HepG2 (cell line): Measurements from ENCODE around the gene INTS6L. TPM values are rescaled to one million over a fixed set of nuclear protein-coding genes. Genes with fewer than 3 reads are reported as not detected.

Experiments used
- ATAC-seq: fragments of 200-7000 bp; cut with Tn5 transposase; 3 replicates; pipeline ENCODE4 v1.9.1; 2020; ENCODE audit warnings: mild to moderate bottlenecking, moderate library complexity
- BruUV-seq: library from RNA; stranded (reverse); fragments of 400-500 nt; replicated peaks from 2 replicates; lab custom pipeline; 2021; lab: Mats Ljungman, UMichigan
- CTCF ChIA-PET: fragments of 300-600 bp; formaldehyde crosslinking; extraction: SDS; loops from one replicate; lab custom pipeline; 2021; ENCODE audit warnings: low total read pairs, inconsistent platforms, low intra/inter-chr PET ratio; lab: Yijun Ruan, JAX
- POLR2A ChIA-PET: fragments of 350-600 bp; sonication (Branson Sonifier 250); formaldehyde crosslinking; loops from one replicate; lab custom pipeline; 2020; ENCODE audit warnings: antibody characterized with exemption, inconsistent platforms; lab: Yijun Ruan, JAX
- DNase-seq: peaks from one replicate; pipeline ENCODE4 v3.0.0-alpha.2; 2015; ENCODE audit warnings: low spot score
- FAIRE-seq: peaks from 3 replicates; lab custom pipeline; 2011; peaks lifted over from hg19 to GRCh38; lab: Jason Lieb, UNC
- H2AFZ ChIP-seq: one replicate; pipeline ENCODE4 v1.6.1; 2011; ENCODE audit warnings: low read length, inconsistent platforms
- H3K27ac ChIP-seq: fragments of 300-600 bp; 3 replicates; pipeline ENCODE4 v1.8.0; 2011; ENCODE audit warnings: mixed run types, mild to moderate bottlenecking, mixed read lengths, low read length, inconsistent platforms; ENCODE audit not compliant: insufficient read depth; ENCODE audit errors: extremely low read length
- H3K27me3 ChIP-seq, 2 experiments: fragments of 200-600 bp in 1 of 2; 2 replicates in 1 of 2; 3 replicates in 1 of 2; pipeline versions ENCODE4 v1.6.0 to v1.8.0; 2011; ENCODE audit warnings: low read length in 2 of 2, mild to moderate bottlenecking in 2 of 2, moderate library complexity in 2 of 2, inconsistent platforms in 1 of 2; ENCODE audit not compliant: insufficient read depth in 2 of 2, control insufficient read depth in 1 of 2
- H3K36me3 ChIP-seq, 2 experiments: fragments of 200-600 bp in 1 of 2; replicated peaks in 1 of 2; 2 replicates in 1 of 2; 3 replicates in 1 of 2; pipeline versions ENCODE4 v1.5.1 to v1.8.0; 2011; ENCODE audit warnings: low read length in 2 of 2, inconsistent platforms in 1 of 2; ENCODE audit not compliant: insufficient read depth in 2 of 2, control insufficient read depth in 1 of 2
- H3K4me1 ChIP-seq: 2 replicates; pipeline ENCODE4 v1.5.1; 2012; ENCODE audit warnings: low read length, inconsistent platforms; ENCODE audit not compliant: insufficient read depth
- H3K4me2 ChIP-seq: 2 replicates; pipeline ENCODE4 v1.6.0; 2011; ENCODE audit warnings: low read depth, low read length, inconsistent platforms
- H3K4me3 ChIP-seq, 3 experiments: fragments of 200-600 bp in 1 of 3; sonication (generic), shearing (Covaris generic) in 1 of 3; replicated peaks in 1 of 3; 2 replicates each; pipeline ENCODE4 v1.5.1; 2011 to 2016; ENCODE audit warnings: low read length in 3 of 3, inconsistent platforms in 2 of 3, low read depth in 2 of 3, mild to moderate bottlenecking in 2 of 3, control low read depth in 1 of 3, mixed read lengths in 1 of 3; ENCODE audit not compliant: insufficient read depth in 1 of 3
- H3K79me2 ChIP-seq: one replicate; pipeline ENCODE4 v1.6.1; 2011; ENCODE audit warnings: low read length, inconsistent platforms; ENCODE audit not compliant: insufficient read depth
- H3K9ac ChIP-seq: 2 replicates; pipeline ENCODE4 v1.6.0; 2011; ENCODE audit warnings: mild to moderate bottlenecking, low read depth, low read length, inconsistent platforms; ENCODE audit not compliant: insufficient read depth
- H3K9me3 ChIP-seq: 2 replicates; pipeline ENCODE4 v1.5.1; 2012; ENCODE audit warnings: mild to moderate bottlenecking, low read length
- H4K20me1 ChIP-seq: 2 replicates; pipeline ENCODE4 v1.6.0; 2011; ENCODE audit warnings: inconsistent platforms, mild to moderate bottlenecking, low read length, moderate library complexity; ENCODE audit not compliant: insufficient read depth
- ARNT2 ChIP-seq: sonication (generic); formaldehyde crosslinking; IDR thresholded peaks from 2 replicates; pipeline ENCODE4 v1.8.0; 2022; ENCODE audit warnings: mild to moderate bottlenecking, low read depth, missing genetic modification reagents, moderate library complexity
- CBX1 ChIP-seq: IDR thresholded peaks from one replicate; pipeline ENCODE4 v1.6.1; 2016; ENCODE audit warnings: antibody characterized with exemption, low read depth
- HCFC1 ChIP-seq: fragments of 150-350 bp; IDR thresholded peaks from 2 replicates; pipeline ENCODE4 v1.6.1; 2014; ENCODE audit warnings: low read depth, low read length
- LCORL ChIP-seq, 2 experiments: fragments of 450-650 bp in 1 of 2; sonication (generic) in 1 of 2; formaldehyde crosslinking in 1 of 2; IDR thresholded peaks; 2 replicates each; pipeline versions ENCODE4 v1.5.0 to v1.6.1; 2017 to 2020; ENCODE audit warnings: antibody characterized with exemption in 1 of 2, missing genetic modification reagents in 1 of 2
- SNAI1 ChIP-seq: sonication (generic); formaldehyde crosslinking; IDR thresholded peaks from 2 replicates; pipeline ENCODE4 v1.5.0; 2020; ENCODE audit warnings: mild to moderate bottlenecking, missing genetic modification reagents, borderline replicate concordance
- UBTF ChIP-seq: sonication (generic); formaldehyde crosslinking; IDR thresholded peaks from 2 replicates; pipeline ENCODE4 v1.4.0; 2020; ENCODE audit warnings: mild to moderate bottlenecking, missing genetic modification reagents
- ZBTB39 ChIP-seq: sonication (generic); formaldehyde crosslinking; IDR thresholded peaks from 2 replicates; pipeline ENCODE4 v1.5.0; 2020; ENCODE audit warnings: missing genetic modification reagents
- ZKSCAN1 ChIP-seq: fragments of 150-350 bp; IDR thresholded peaks from 2 replicates; pipeline ENCODE4 v1.6.1; 2014; ENCODE audit warnings: low read length
- ZNF607 ChIP-seq: sonication (generic); formaldehyde crosslinking; IDR thresholded peaks from 2 replicates; pipeline ENCODE4 v1.5.1; 2020; ENCODE audit warnings: missing genetic modification reagents, mild to moderate bottlenecking, borderline replicate concordance
- WGBS: methylation state at CpG from one replicate; pipeline ENCODE4 v1.1.6; 2017; ENCODE audit warnings: low lambda C conversion rate; 5-methylcytosine and 5-hydroxymethylcytosine counted together
- in situ Hi-C: cut with HindIII; loops from 2 replicates; pipeline ENCODE4 v1.10.0; 2017; ENCODE audit warnings: low pct_unique_long_range_greater_than_20kb; ENCODE audit not compliant: extremely low pct_ligation_motif_present
- intact Hi-C: fragments of 100-400 bp; cut with micrococcal nuclease; formaldehyde crosslinking; loops from one replicate; pipeline ENCODE4 v1.10.0; 2022; ENCODE audit not compliant: unreplicated experiment
- polyA plus RNA-seq, 8 experiments: library from polyadenylated mRNA; depleted of rRNA in 3 of 8; stranded (reverse) in 7 of 8; unstranded in 1 of 8; fragments of >200 nt; fragmentation: Illumina TruSeq in 4 of 8; extraction: Trizol in 4 of 8; gene quantifications; 2 replicates each; pipeline versions ENCODE4 v1.2.1 to v1.2.3, GENCODE V29; 2011 to 2016; ENCODE audit warnings: low read depth in 4 of 8, missing spikeins in 1 of 8, mixed read lengths in 1 of 8; ENCODE audit not compliant: insufficient read depth in 1 of 8
- total RNA-seq, 5 experiments: library from RNA; depleted of rRNA; stranded (reverse); fragments of >200 nt; fragmentation: Illumina TruSeq; extraction: Trizol; gene quantifications; 2 replicates each; pipeline ENCODE4 v1.2.3, GENCODE V29; 2016; ENCODE audit warnings: low read depth in 1 of 5
- TF ChIP-seq, protein P1 (sequence below): IDR thresholded peaks from 2 replicates; pipeline ENCODE4 v1.6.1; 2016; ENCODE audit warnings: low read depth

The INTS6L gene
- total and polyA plus RNA-seq, 2 of the 13 experiments (the other 11 are each of a cell fraction or from before 2014, with no cell fraction given) = not detected

DNA sequence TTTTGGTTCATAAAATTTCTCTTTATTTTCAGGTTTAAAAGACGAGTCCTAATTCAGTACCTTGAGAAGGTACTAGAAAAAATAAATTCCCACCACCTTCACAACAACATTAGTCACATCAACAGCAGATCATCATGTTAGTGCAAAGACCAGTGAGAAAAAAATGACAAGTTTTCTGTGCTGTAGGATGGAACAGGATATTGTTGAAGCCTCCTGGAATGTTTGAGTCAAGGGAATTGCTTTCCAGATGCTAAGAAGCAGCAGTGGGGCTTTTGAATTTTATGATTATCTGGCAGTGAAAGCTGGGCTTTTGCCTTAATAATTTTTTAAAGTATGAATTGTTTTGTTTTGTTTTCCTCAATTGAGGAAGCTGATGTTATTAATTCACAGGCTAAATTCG lies 61.0 kb downstream of the INTS6L start:
- CTCF ChIA-PET = no interaction called here
- no peaks in the 10 kb centered on the region for H3K27me3 ChIP-seq
- ATAC-seq = no peak
- no peak for FAIRE-seq
- H3K9me3 ChIP-seq = no peaks in the 10 kb centered on the region
- H3K27ac ChIP-seq = no peak overlapping the region
- DNase-seq = no peak
- no peaks in the 10 kb centered on the region for H4K20me1 ChIP-seq
- POLR2A ChIA-PET = no interaction called here
- no peaks in the 10 kb centered on the region for H3K4me1 ChIP-seq
- H3K79me2 ChIP-seq = no peaks in the 10 kb centered on the region
- intact Hi-C loops (no loop called here), in situ Hi-C loops (no loop called here)
- no peaks in the 10 kb centered on the region for H3K36me3 ChIP-seq
- TF ChIP-seq ZNF607 (CRISPR knock-in tag) (no peak), ARNT2 (CRISPR knock-in tag) (no peak), ZKSCAN1 (no peak), HCFC1 (no peak)
- TF ChIP-seq, protein P1, sequence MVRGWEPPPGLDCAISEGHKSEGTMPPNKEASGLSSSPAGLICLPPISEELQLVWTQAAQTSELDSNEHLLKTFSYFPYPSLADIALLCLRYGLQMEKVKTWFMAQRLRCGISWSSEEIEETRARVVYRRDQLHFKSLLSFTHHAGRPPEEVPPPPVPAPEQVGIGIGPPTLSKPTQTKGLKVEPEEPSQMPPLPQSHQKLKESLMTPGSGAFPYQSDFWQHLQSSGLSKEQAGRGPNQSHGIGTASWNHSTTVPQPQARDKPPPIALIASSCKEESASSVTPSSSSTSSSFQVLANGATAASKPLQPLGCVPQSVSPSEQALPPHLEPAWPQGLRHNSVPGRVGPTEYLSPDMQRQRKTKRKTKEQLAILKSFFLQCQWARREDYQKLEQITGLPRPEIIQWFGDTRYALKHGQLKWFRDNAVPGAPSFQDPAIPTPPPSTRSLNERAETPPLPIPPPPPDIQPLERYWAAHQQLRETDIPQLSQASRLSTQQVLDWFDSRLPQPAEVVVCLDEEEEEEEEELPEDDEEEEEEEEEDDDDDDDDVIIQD (CRISPR knock-in tag) = no peak
- no peak overlapping the region for H3K4me2 ChIP-seq
- 5% methylated on average over 2 of the region's 2 CpGs for WGBS
- H3K9ac ChIP-seq = no peak overlapping the region
- H3K4me3 ChIP-seq = no peak overlapping the region
- BruUV-seq = no TSS peak
- H2AFZ ChIP-seq = no peak overlapping the region

- no peaks in the 10 kb centered on the region for H3K79me2 ChIP-seq
- H2AFZ ChIP-seq = no peak overlapping the region
- ATAC-seq (no peak), FAIRE-seq (no peak), DNase-seq (no peak)
- no peaks in the 10 kb centered on the region for H3K27me3 ChIP-seq
- ChIA-PET CTCF (no interaction called here), POLR2A (no interaction called here)
- no peaks in the 10 kb centered on the region for H3K9me3 ChIP-seq
- H3K36me3 ChIP-seq = no peaks in the 10 kb centered on the region
- WGBS = 2% methylated on average over 4 of the region's 6 CpGs
- no peaks in the 10 kb centered on the region for H4K20me1 ChIP-seq
- intact Hi-C loops (no loop called here), in situ Hi-C loops (no loop called here)
- no TSS peak for BruUV-seq
- H3K27ac ChIP-seq = no peak overlapping the region
- H3K9ac ChIP-seq = no peak overlapping the region
- no peak overlapping the region for H3K4me3 ChIP-seq
- H3K4me1 ChIP-seq = no peaks in the 10 kb centered on the region
- H3K4me2 ChIP-seq = no peak overlapping the region
- TF ChIP-seq CBX1 = no peak
- no peak for TF ChIP-seq LCORL (IDR thresholded peaks at IDR 0.05)
- TF ChIP-seq LCORL (CRISPR knock-in tag; IDR thresholded peaks at IDR 0.05) = no peak
- TF ChIP-seq UBTF (CRISPR knock-in tag) = no peak
- TF ChIP-seq ZBTB39 (CRISPR knock-in tag) = no peak
- TF ChIP-seq SNAI1 (CRISPR knock-in tag) = no peak
Measured at GRCh38 chrX:135585153-135585552, 64.7 kb downstream of the INTS6L start.
